ENCODE measurements around the gene GPR31. TPM values are rescaled to one million over a fixed set of nuclear protein-coding genes. Genes with fewer than 3 reads are reported as not detected.
"Not testable (repeated sequence)": the region's sequence is repeated elsewhere in the genome, so short reads cannot be mapped to it uniquely, and the experiment has no call there.

GPR31 gene
- total and polyA plus RNA-seq, 2 of the 4 experiments (the other 2 are of a cell fraction), result not detected

GRCh38 chr6:167185101-167185500 is 27.3 kb upstream of the GPR31 start:
- H3K4me1 ChIP-seq (ENCODE audit: control insufficient read depth, insufficient read depth, low read length); H2BK120ac ChIP-seq (ENCODE audit: low read depth, low read length); DNase-seq; H2BK15ac ChIP-seq (ENCODE audit: low read depth, low read length); H2AK5ac ChIP-seq (ENCODE audit: low read depth, low read length); H2BK5ac ChIP-seq (ENCODE audit: low read depth, low read length, poor library complexity, severe bottlenecking); H2BK20ac ChIP-seq (ENCODE audit: low read depth, low read length); ATAC-seq (ENCODE audit: low read depth); dilution Hi-C loops (cut with HindIII; ENCODE audit: low sequenced_read_pairs, unreplicated experiment); BruUV-seq (replicated peaks); H3K79me1 ChIP-seq (ENCODE audit: low read depth in 1 of 2, low read length in 2 of 2); H3K18ac ChIP-seq (ENCODE audit: low read depth, low read length); H3K27me3 ChIP-seq (ENCODE audit: control insufficient read depth, insufficient read depth, low read length); H3K23ac ChIP-seq (ENCODE audit: low read depth, low read length); H2AFZ ChIP-seq (replicated peaks; ENCODE audit: low read length, poor library complexity); H2AK9ac ChIP-seq (replicated peaks; ENCODE audit: low read depth, low read length, poor library complexity); H3K9me3 ChIP-seq (ENCODE audit: control insufficient read depth, insufficient read depth, low read length); H3K9ac ChIP-seq (ENCODE audit: low read depth, low read length); H3K27ac ChIP-seq (ENCODE audit: insufficient read depth, low read length); H4K8ac ChIP-seq (ENCODE audit: low read depth in 2 of 2, low read length in 2 of 2); H4K91ac ChIP-seq (ENCODE audit: insufficient read depth, low read depth, low read length); H3K4me2 ChIP-seq (ENCODE audit: low read depth, low read length); H4K5ac ChIP-seq (ENCODE audit: low read depth, low read length); CTCF ChIA-PET; H3K14ac ChIP-seq (replicated peaks; ENCODE audit: low read depth, low read length); H4K20me1 ChIP-seq (ENCODE audit: insufficient read depth, low read length); H3K9me1 ChIP-seq (ENCODE audit: insufficient read depth, low read length); H3K56ac ChIP-seq (ENCODE audit: extremely low read depth, insufficient read depth, low read length); H3K4ac ChIP-seq (ENCODE audit: low read depth, low read length); POLR2A ChIA-PET (ENCODE audit: unreplicated experiment); in situ Hi-C loops (cut with MboI; ENCODE audit: low sequenced_read_pairs); H3K36me3 ChIP-seq (ENCODE audit: control insufficient read depth, insufficient read depth, low read length); H3K4me3 ChIP-seq (ENCODE audit: insufficient read depth, low read depth, low read length): not testable (repeated sequence)
- WGBS, 2 experiments (ENCODE audit: extremely low coverage in 2 of 2, insufficient read length in 1 of 2), result no CpG with 5 or more reads among the region's 3 CpGs
- intact Hi-C loops (cut with micrococcal nuclease), result loop anchor here (2.0 to 5.0 kb wide), 2 partner anchors 182 to 714 kb away; no protein-coding TSS in a partner anchor

GRCh38 chr6:167182913-167183314 is 25.1 kb upstream of the GPR31 start:
- H3K4me2 ChIP-seq (ENCODE audit: low read depth, low read length); H2AFZ ChIP-seq (replicated peaks; ENCODE audit: low read length, poor library complexity); H3K9ac ChIP-seq (ENCODE audit: low read depth, low read length); BruUV-seq (replicated peaks); CTCF ChIA-PET; H3K27me3 ChIP-seq (ENCODE audit: control insufficient read depth, insufficient read depth, low read length); H2BK15ac ChIP-seq (ENCODE audit: low read depth, low read length); H3K27ac ChIP-seq (ENCODE audit: insufficient read depth, low read length); H2AK9ac ChIP-seq (replicated peaks; ENCODE audit: low read depth, low read length, poor library complexity); H4K20me1 ChIP-seq (ENCODE audit: insufficient read depth, low read length); H2BK120ac ChIP-seq (ENCODE audit: low read depth, low read length); H3K18ac ChIP-seq (ENCODE audit: low read depth, low read length); H2AK5ac ChIP-seq (ENCODE audit: low read depth, low read length); H4K91ac ChIP-seq (ENCODE audit: insufficient read depth, low read depth, low read length); H3K4me3 ChIP-seq (ENCODE audit: insufficient read depth, low read depth, low read length); H3K9me1 ChIP-seq (ENCODE audit: insufficient read depth, low read length); in situ Hi-C loops (cut with MboI; ENCODE audit: low sequenced_read_pairs); dilution Hi-C loops (cut with HindIII; ENCODE audit: low sequenced_read_pairs, unreplicated experiment); H3K4ac ChIP-seq (ENCODE audit: low read depth, low read length); H2BK20ac ChIP-seq (ENCODE audit: low read depth, low read length); H4K5ac ChIP-seq (ENCODE audit: low read depth, low read length); DNase-seq; H3K4me1 ChIP-seq (ENCODE audit: control insufficient read depth, insufficient read depth, low read length); H3K9me3 ChIP-seq (ENCODE audit: control insufficient read depth, insufficient read depth, low read length); H4K8ac ChIP-seq (ENCODE audit: low read depth in 2 of 2, low read length in 2 of 2); H3K14ac ChIP-seq (replicated peaks; ENCODE audit: low read depth, low read length); H3K23ac ChIP-seq (ENCODE audit: low read depth, low read length); H2BK5ac ChIP-seq (ENCODE audit: low read depth, low read length, poor library complexity, severe bottlenecking); POLR2A ChIA-PET (ENCODE audit: unreplicated experiment); H3K56ac ChIP-seq (ENCODE audit: extremely low read depth, insufficient read depth, low read length); H3K36me3 ChIP-seq (ENCODE audit: control insufficient read depth, insufficient read depth, low read length); intact Hi-C loops (cut with micrococcal nuclease); H3K79me1 ChIP-seq (ENCODE audit: low read depth in 1 of 2, low read length in 2 of 2): not testable (repeated sequence)
- ATAC-seq (ENCODE audit: low read depth), result peak; percentile 56
- no CpG with 5 or more reads among the region's 8 CpGs for WGBS, 2 experiments (ENCODE audit: extremely low coverage in 2 of 2, insufficient read length in 1 of 2)
